ENCODE measurements around the gene PRF1. TPM values are rescaled to one million over a fixed set of nuclear protein-coding genes. Genes with fewer than 3 reads are reported as not detected.

The PRF1 gene
- total RNA-seq, 2 experiments from 2014 or later, result 7.5 to 8.2 TPM

DNA sequence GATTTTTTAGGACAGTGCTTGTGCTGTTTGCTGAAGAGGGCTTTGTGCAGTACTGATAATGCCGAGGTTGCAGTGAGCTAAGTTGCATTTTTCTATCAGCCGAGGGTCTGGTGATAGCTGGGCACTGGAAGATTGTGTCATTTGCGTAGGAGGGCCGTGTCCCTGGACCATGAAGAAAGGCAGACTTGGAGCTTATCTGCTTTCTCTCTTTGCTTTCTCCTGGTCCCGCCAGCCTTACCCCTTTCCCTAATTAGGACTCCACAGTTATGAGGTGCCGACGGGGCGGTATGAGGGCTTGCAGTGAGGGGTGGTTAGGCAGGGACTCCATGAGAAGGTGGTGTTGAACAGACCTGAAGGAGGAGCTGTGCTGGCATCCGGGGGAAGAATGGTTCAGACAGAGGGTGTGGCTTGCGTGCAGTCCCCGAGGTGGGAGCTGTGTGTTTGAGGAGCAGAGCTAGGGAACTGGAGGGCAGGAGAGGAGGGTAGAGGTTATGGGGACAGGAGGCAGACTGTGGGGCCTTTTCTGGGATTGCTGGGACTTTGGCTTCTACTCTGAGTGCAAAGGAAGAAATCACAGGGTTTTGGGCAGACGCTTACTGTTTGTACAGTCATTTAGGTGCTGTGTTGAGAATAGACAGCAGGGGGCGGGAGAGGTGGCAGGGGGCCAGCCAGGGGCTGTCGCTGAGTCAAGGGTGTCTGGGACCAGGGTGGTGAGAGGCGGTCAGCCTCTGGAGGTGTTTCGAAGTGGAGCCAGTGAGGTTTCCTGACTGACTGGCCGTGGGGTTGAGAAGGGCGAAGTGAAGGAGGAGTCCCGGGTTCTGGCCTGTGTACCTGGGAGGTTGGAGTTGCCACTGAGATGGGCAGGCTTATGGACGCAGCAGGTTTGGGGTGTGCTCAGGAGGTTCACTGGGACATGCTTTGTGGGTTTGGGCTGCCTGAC is 43.4 kb downstream of the PRF1 start:
- peaks cover 11% of the 10 kb centered on the region for H3K4me1 Mint-ChIP-seq (ENCODE audit: low read depth)
- no peaks in the 10 kb centered on the region for H3K27me3 Mint-ChIP-seq (ENCODE audit: low read depth)
- H3K9me3 Mint-ChIP-seq, result no peaks in the 10 kb centered on the region
- H3K36me3 Mint-ChIP-seq (ENCODE audit: low read depth), result no peaks in the 10 kb centered on the region
- peak overlapping the region; percentile 69 for H3K4me3 Mint-ChIP-seq
- intact Hi-C loops (cut with micrococcal nuclease), result loop anchor here (1.0 to 5.0 kb wide), 4 partner anchors 98 to 728 kb away; no protein-coding TSS in a partner anchor
- DNase-seq, result peak; percentile 81
- H3K27ac Mint-ChIP-seq, result no peak overlapping the region
- CTCF ChIA-PET, result interaction anchor here (0.6 to 3.9 kb wide), 16 partner anchors 9 to 280 kb away, joined by 3 to 12 read pairs (median 3); no protein-coding TSS in a partner anchor

DNA sequence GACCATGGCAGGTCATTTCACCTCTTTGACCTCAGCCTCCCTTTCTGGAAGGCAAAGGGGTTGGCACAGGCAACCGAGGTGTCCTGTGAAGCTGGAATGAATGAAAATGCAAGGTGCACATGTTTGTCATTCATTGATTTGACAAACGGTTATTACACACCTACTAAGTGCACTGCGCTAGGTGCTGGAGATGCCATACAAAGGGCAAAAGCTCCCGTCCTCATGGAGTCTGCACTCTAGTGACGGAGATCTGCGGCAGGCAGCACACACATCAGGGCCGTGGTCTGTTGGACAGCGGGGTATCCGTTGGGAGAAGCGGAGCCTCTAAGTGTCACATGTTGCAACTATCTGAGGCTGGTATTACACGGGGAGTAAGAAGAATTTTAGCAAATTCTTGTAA is 44.2 kb downstream of the PRF1 start:
- intact Hi-C loops (cut with micrococcal nuclease), result loop anchor here (2.0 to 5.0 kb wide), 3 partner anchors 99 to 729 kb away; no protein-coding TSS in a partner anchor
- H3K4me3 Mint-ChIP-seq, result no peak overlapping the region
- no peak overlapping the region for H3K27ac Mint-ChIP-seq

DNA sequence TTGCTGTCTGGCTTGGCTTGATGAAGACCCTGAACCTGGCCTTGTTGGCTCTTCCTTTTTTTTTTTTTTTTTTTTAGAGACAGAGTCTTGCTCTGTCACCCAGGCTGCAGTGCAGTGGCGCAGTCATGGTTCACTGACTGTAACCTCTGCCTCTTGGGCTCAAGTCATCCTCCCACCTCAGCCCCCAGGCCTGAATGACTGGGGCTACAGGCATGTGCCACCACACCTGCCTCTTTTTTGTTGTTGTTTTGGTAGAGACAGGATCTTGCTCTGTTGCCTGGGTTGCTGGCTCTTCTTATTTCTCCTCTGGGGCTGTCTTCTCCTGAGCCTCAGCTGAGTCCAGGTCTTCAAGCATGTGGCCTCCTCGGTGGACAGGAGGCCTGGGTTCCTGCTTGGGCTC is 44.7 kb downstream of the PRF1 start:
- CTCF ChIA-PET, result interaction anchor here (3.9 kb wide), 1 partner anchor 201 kb away, joined by 12 read pairs; no protein-coding TSS in a partner anchor
- intact Hi-C loops (cut with micrococcal nuclease), result loop anchor here (2.0 to 5.0 kb wide), 3 partner anchors 99 to 729 kb away; no protein-coding TSS in a partner anchor
- no peaks in the 10 kb centered on the region for H3K9me3 Mint-ChIP-seq
- no peak for DNase-seq
- no peaks in the 10 kb centered on the region for H3K27me3 Mint-ChIP-seq (ENCODE audit: low read depth)
- H3K4me3 Mint-ChIP-seq, result no peak overlapping the region
- H3K36me3 Mint-ChIP-seq (ENCODE audit: low read depth), result no peaks in the 10 kb centered on the region
- peaks cover 11% of the 10 kb centered on the region for H3K4me1 Mint-ChIP-seq (ENCODE audit: low read depth)
- H3K27ac Mint-ChIP-seq, result no peak overlapping the region

More for the DNA sequence above, 44.2 kb downstream of the PRF1 start:
- DNase-seq, result no peak
- Mint-ChIP-seq H3K9me3 (no peaks in the 10 kb centered on the region), H3K27me3 (ENCODE audit: low read depth) (no peaks in the 10 kb centered on the region), H3K36me3 (ENCODE audit: low read depth) (no peaks in the 10 kb centered on the region), H3K4me1 (ENCODE audit: low read depth) (peaks cover 11% of the 10 kb centered on the region)
- CTCF ChIA-PET, result interaction anchor here (0.6 to 3.9 kb wide), 6 partner anchors 30 to 281 kb away, joined by 3 to 12 read pairs (median 4); no protein-coding TSS in a partner anchor

DNA sequence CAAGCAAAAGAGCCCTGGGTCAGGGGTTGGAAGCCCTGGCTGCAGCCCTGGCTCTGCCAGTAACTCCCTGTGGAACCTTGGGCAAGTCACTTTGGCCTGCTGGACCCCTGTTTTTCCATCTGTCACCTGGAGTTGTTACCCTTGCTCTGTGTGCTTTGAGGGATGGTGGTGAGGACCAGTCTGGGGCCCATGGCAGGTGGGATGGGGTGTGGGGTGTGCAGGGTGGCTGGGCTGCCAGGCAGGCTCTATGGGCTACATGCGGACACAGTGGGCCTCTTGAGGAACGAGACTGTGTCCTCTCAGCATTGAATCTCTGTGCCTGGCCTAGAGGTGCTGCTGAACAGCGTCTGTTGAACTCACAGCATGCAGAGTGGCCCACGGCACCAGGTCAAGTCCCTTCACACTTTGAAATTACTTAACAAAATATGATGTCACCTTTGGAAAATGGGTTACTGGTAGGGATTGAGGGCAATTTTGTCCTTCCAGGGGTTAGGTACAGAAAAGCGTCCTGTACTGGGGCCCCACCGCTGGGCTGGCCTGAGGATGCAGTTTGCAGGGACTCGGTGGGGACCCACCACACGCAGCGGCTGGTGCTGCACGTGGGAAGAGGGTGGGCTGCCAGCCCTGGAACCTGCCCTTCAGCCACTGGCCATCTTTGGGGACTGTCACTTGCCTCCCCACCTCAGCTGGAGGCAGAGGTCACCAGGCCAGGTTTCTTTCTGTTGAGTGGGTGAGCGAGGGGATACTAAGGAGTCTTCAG is 45.3 kb downstream of the PRF1 start:
- Mint-ChIP-seq H3K4me3 (no peak overlapping the region), H3K27me3 (ENCODE audit: low read depth) (no peaks in the 10 kb centered on the region), H3K27ac (no peak overlapping the region), H3K9me3 (no peaks in the 10 kb centered on the region), H3K4me1 (ENCODE audit: low read depth) (peaks cover 11% of the 10 kb centered on the region), H3K36me3 (ENCODE audit: low read depth) (no peaks in the 10 kb centered on the region)
- intact Hi-C loops (cut with micrococcal nuclease), result loop anchor here (5.0 kb wide), 1 partner anchor 730 kb away; no protein-coding TSS in a partner anchor
- no peak for DNase-seq
- CTCF ChIA-PET, result no interaction called here

DNA sequence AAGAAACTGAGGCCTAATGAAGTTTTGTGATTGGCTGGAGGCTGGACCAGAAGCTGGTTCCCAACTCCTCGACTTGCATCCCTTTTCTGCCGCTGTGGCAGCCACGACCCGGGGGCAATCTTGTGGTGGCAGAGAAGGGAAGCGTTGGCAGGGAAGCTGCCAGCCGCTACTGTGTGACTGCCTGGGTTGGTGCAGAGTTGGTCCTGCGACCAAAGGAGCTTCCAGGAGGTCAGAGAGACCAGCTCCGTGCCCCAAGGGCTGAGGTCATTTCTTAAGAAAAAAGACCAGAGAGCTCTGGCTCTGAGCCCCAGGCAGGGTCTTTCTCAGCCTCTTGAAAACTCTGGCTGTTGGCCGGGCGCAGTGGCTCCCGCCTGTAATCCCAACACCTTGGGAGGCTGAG is 47.2 kb downstream of the PRF1 start:
- DNase-seq, result no peak
- Mint-ChIP-seq H3K27me3 (ENCODE audit: low read depth) (no peaks in the 10 kb centered on the region), H3K27ac (no peak overlapping the region), H3K36me3 (ENCODE audit: low read depth) (no peaks in the 10 kb centered on the region), H3K9me3 (no peaks in the 10 kb centered on the region), H3K4me3 (no peak overlapping the region), H3K4me1 (ENCODE audit: low read depth) (peaks cover 11% of the 10 kb centered on the region)
- intact Hi-C loops (cut with micrococcal nuclease), result loop anchor here (5.0 kb wide), 1 partner anchor 732 kb away; no protein-coding TSS in a partner anchor
- CTCF ChIA-PET, result interaction anchor here (1.5 kb wide), 1 partner anchor 94 kb away, joined by 3 read pairs; no protein-coding TSS in a partner anchor

DNA sequence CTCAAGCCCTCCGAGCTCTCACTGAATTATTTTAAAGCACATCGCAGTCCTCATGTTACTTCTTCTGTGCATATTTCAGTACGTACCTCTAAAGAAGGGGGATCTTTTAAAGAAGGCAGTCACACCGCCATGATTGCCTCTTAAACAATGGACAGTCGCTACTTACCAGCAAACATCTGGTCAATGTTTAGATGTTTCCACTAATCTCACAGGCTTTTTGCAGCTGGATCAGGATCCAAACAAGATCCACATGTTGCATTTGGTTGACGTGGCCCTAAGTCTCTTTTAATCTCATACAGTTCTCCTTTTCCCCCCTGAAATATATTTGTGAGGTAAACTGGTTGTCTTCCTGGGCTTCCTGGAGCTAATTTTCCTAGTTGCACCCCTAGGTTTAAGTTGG is 50.0 kb downstream of the PRF1 start:
- H3K9me3 Mint-ChIP-seq, result no peaks in the 10 kb centered on the region
- DNase-seq, result no peak
- no peaks in the 10 kb centered on the region for H3K4me1 Mint-ChIP-seq (ENCODE audit: low read depth)
- H3K27me3 Mint-ChIP-seq (ENCODE audit: low read depth), result no peaks in the 10 kb centered on the region
- H3K36me3 Mint-ChIP-seq (ENCODE audit: low read depth), result no peaks in the 10 kb centered on the region
- no peak overlapping the region for H3K4me3 Mint-ChIP-seq
- H3K27ac Mint-ChIP-seq, result no peak overlapping the region
- CTCF ChIA-PET, result interaction anchor here (1.3 to 4.4 kb wide), 2 partner anchors 91 to 202 kb away, joined by 4 to 25 read pairs; no protein-coding TSS in a partner anchor
- intact Hi-C loops (cut with micrococcal nuclease), result no loop called here

DNA sequence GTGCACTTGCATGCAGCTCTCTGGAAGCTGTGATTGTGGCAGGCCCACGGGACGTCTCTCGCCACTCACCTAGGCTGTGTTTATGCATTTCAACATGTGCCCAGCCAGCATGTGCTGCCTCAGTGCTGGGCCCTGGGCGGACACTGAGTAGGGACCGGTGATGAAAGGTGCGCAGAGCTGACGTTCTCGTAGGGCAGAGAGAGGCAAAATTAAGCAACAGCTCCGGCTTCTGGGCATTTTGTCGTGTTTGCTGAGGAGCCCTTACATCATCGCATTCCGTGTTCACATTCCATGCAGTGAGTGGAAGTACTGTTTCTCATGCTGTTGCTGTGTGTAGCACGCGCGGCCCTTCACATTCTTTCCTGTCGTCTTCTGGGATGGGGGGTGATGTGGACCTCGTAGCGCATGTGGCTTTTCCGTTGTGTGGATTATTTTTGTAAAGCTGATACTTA is 50.5 kb downstream of the PRF1 start:
- intact Hi-C loops (cut with micrococcal nuclease), result loop anchor here (2.0 kb wide), 1 partner anchor 263 kb away; the partner anchor contains the start of gene SGPL1
- DNase-seq, result no peak
- Mint-ChIP-seq H3K4me3 (no peak overlapping the region), H3K9me3 (no peaks in the 10 kb centered on the region), H3K36me3 (ENCODE audit: low read depth) (no peaks in the 10 kb centered on the region), H3K27ac (no peak overlapping the region), H3K27me3 (ENCODE audit: low read depth) (no peaks in the 10 kb centered on the region), H3K4me1 (ENCODE audit: low read depth) (no peaks in the 10 kb centered on the region)
- CTCF ChIA-PET, result interaction anchor here (1.1 to 4.4 kb wide), 8 partner anchors 10 to 209 kb away, joined by 3 to 27 read pairs (median 4); no protein-coding TSS in a partner anchor

DNA sequence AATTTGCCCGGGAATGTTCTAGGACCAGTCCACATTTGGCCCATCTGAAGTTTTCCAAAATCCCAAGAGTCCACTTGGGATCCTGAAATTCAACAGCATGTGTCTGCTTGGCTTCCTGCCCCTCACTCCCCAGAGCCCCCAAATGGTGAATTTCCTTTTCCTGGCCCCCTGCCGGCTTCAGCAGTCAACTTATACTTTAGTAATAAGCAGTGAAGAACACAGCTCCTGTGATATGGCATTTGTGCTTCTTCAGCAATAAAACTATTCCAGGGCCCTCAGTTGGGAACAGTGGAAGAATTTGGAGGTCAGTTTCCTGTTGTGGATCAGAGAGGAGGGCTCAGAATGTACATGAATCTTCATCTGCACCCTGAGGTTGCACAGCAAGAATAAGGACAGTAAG is 51.1 kb downstream of the PRF1 start:
- no peak overlapping the region for H3K4me3 Mint-ChIP-seq
- H3K27me3 Mint-ChIP-seq (ENCODE audit: low read depth), result no peaks in the 10 kb centered on the region
- H3K36me3 Mint-ChIP-seq (ENCODE audit: low read depth), result no peaks in the 10 kb centered on the region
- CTCF ChIA-PET, result interaction anchor here (1.1 to 4.4 kb wide), 7 partner anchors 10 to 209 kb away, joined by 3 to 27 read pairs (median 4); no protein-coding TSS in a partner anchor
- H3K27ac Mint-ChIP-seq, result no peak overlapping the region
- H3K9me3 Mint-ChIP-seq, result no peaks in the 10 kb centered on the region
- intact Hi-C loops (cut with micrococcal nuclease), result loop anchor here (2.0 kb wide), 1 partner anchor 263 kb away; the partner anchor contains the start of gene SGPL1
- no peaks in the 10 kb centered on the region for H3K4me1 Mint-ChIP-seq (ENCODE audit: low read depth)
- DNase-seq, result no peak

DNA sequence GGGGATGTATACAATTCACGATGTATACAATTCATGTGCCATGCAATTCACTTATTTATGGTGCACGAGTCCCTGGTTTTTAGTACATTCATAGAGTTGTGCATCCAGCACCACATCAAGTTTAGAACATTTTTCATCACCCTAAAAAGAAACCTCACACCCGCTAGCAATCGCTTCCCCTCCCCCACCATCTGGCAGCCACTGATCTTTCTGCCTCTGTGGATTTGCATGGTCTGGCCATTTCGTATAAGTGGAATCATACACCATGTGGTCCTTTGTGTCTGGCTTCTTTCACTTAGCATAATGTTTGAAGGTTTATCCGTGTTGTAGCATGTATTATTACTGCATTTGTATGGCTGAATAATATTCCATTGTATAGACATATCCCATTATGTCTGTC is 52.1 kb downstream of the PRF1 start:
- CTCF ChIA-PET, result interaction anchor here (0.5 to 4.4 kb wide), 16 partner anchors 26 to 305 kb away, joined by 3 to 27 read pairs (median 3); no protein-coding TSS in a partner anchor
- intact Hi-C loops (cut with micrococcal nuclease), result loop anchor here (1.0 to 2.0 kb wide), 3 partner anchors 209 to 330 kb away; partner anchors contain the start of gene SGPL1
- Mint-ChIP-seq H3K4me3 (no peak overlapping the region), H3K9me3 (no peaks in the 10 kb centered on the region), H3K4me1 (ENCODE audit: low read depth) (no peaks in the 10 kb centered on the region), H3K27me3 (ENCODE audit: low read depth) (no peaks in the 10 kb centered on the region), H3K27ac (no peak overlapping the region), H3K36me3 (ENCODE audit: low read depth) (no peaks in the 10 kb centered on the region)
- no peak for DNase-seq

DNA sequence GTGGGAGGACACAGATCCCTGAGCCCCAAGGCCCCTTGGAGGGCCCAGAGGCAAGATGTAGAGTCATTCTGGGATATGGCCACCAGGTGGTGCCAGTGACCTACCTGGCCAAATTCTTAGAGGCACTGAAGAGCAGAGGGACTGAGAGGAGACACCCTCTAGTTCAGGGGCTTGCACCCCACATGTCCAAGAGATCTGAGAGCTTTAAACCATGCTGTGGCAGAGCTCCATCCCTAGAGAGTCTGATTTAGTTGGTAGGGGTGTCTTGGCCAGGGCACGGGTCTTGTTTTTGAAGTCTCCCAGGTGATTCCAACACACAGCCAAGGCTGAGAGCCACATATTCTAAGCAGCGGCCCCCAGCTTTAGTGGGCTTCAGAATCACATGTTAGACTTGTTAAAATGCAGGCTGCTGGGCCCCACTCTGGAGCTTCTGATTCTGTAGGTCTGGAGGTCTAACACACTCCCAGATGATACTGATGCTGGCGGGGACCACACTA is 52.5 kb downstream of the PRF1 start:
- H3K4me1 Mint-ChIP-seq (ENCODE audit: low read depth), result no peaks in the 10 kb centered on the region
- H3K27me3 Mint-ChIP-seq (ENCODE audit: low read depth), result no peaks in the 10 kb centered on the region
- no peaks in the 10 kb centered on the region for H3K9me3 Mint-ChIP-seq
- CTCF ChIA-PET, result interaction anchor here (0.5 to 4.4 kb wide), 19 partner anchors 27 to 659 kb away, joined by 3 to 27 read pairs (median 4); no protein-coding TSS in a partner anchor
- no peak overlapping the region for H3K4me3 Mint-ChIP-seq
- no peaks in the 10 kb centered on the region for H3K36me3 Mint-ChIP-seq (ENCODE audit: low read depth)
- peak; percentile 82 for DNase-seq
- intact Hi-C loops (cut with micrococcal nuclease), result loop anchor here (1.0 to 2.0 kb wide), 3 partner anchors 209 to 330 kb away; partner anchors contain the start of gene SGPL1
- no peak overlapping the region for H3K27ac Mint-ChIP-seq

DNA sequence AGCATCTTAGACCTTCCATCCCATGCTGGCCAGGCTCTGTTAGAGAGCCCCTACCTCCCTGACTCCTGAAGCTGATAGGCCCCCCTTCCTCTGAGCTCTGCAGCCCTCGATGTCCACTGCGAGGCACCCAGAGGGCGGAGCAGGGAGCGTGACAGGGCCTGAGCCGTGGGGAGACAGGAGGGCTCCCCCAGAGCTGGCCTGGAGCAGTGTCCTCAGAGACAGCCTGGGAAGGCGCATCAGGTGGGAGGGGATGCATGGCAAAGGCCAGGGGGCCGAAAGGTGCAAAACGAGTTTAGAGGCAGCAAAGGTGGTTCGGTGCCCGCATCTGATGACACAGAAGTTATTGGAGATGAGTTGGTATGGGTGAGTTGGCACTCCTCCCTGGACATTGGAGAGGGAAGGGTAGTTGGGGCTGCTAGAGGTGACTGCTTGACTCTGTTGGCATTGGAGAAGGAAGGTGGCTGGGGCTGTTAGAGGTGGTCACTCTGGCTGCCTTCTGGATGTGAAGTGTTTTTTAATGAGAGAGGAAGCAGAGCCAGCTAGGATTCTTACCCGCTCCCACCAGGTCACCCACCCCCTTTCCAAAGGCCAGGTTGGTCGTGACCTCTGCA is 53.1 kb downstream of the PRF1 start:
- Mint-ChIP-seq H3K27me3 (ENCODE audit: low read depth) (no peaks in the 10 kb centered on the region), H3K36me3 (ENCODE audit: low read depth) (no peaks in the 10 kb centered on the region), H3K27ac (no peak overlapping the region), H3K4me1 (ENCODE audit: low read depth) (no peaks in the 10 kb centered on the region), H3K9me3 (no peaks in the 10 kb centered on the region), H3K4me3 (no peak overlapping the region)
- no peak for DNase-seq
- intact Hi-C loops (cut with micrococcal nuclease), result no loop called here
- CTCF ChIA-PET, result interaction anchor here (0.6 to 4.4 kb wide), 21 partner anchors 20 to 1272 kb away, joined by 3 to 27 read pairs (median 4); no protein-coding TSS in a partner anchor
